Spleen (tissue), 11 donors: ENCODE data around the gene GALNTL6. TPM values are rescaled to one million over a fixed set of nuclear protein-coding genes. Genes with fewer than 3 reads are reported as not detected.

Experiments used
- DNase-seq: peaks from one replicate; pipeline ENCODE4 v3.0.0-alpha.2; 2020
- H3K27ac ChIP-seq, 8 donors: fragments of 200-600 bp; sonication (generic) in 7 of 8; 1 replicate in 4 of 8; 2 replicates in 4 of 8; pipeline versions ENCODE4 v1.5.0 to v1.8.0; 2016 to 2021; ENCODE audit warnings: inconsistent platforms in 4 of 8, mild to moderate bottlenecking in 4 of 8, moderate library complexity in 1 of 8
- H3K27me3 ChIP-seq, 7 donors: fragments of 200-600 bp; sonication (generic) in 6 of 7; replicated peaks in 1 of 7; 1 replicate in 4 of 7; 2 replicates in 3 of 7; pipeline versions ENCODE4 v1.5.0 to v1.8.0; 2016 to 2021; ENCODE audit warnings: inconsistent platforms in 3 of 7, mild to moderate bottlenecking in 1 of 7
- H3K36me3 ChIP-seq, 6 donors: fragments of 200-600 bp; sonication (generic) in 5 of 6; 1 replicate in 4 of 6; 2 replicates in 2 of 6; pipeline versions ENCODE4 v1.5.0 to v1.8.0; 2016 to 2021; ENCODE audit warnings: inconsistent platforms in 2 of 6
- H3K4me1 ChIP-seq, 6 donors: fragments of 200-600 bp; sonication (generic) in 5 of 6; 1 replicate in 3 of 6; 2 replicates in 3 of 6; pipeline versions ENCODE4 v1.5.0 to v1.8.0; 2016 to 2021; ENCODE audit warnings: inconsistent platforms in 3 of 6
- H3K4me3 ChIP-seq, 8 donors: fragments of 200-600 bp; sonication (generic) in 7 of 8; 1 replicate in 4 of 8; 2 replicates in 4 of 8; pipeline versions ENCODE4 v1.5.0 to v1.8.0; 2016 to 2021; ENCODE audit warnings: inconsistent platforms in 4 of 8, mild to moderate bottlenecking in 4 of 8, moderate library complexity in 2 of 8
- H3K9me3 ChIP-seq, 8 donors: fragments of 200-600 bp; sonication (generic) in 7 of 8; 1 replicate in 4 of 8; 2 replicates in 4 of 8; pipeline versions ENCODE4 v1.5.0 to v1.8.0; 2016 to 2021; ENCODE audit warnings: inconsistent platforms in 4 of 8
- CTCF ChIP-seq, 11 experiments: fragments of 200-600 bp in 7 of 11; fragments of 450-650 bp in 4 of 11; sonication (generic) in 4 of 11; IDR thresholded peaks in 8 of 11; conservative IDR thresholded peaks in 3 of 11; 1 replicate in 7 of 11; 2 replicates in 4 of 11; pipeline versions ENCODE4 v1.4.0 to v1.8.0; 2016 to 2021; ENCODE audit warnings: antibody characterized with exemption in 11 of 11, inconsistent platforms in 4 of 11, mild to moderate bottlenecking in 1 of 11
- POLR2A ChIP-seq, 3 donors: fragments of 450-650 bp; IDR thresholded peaks; one replicate each; pipeline ENCODE4 v1.5.1; 2017; ENCODE audit warnings: antibody characterized with exemption in 3 of 3, mild to moderate bottlenecking in 1 of 3
- POLR2AphosphoS5 ChIP-seq, 3 donors: sonication (generic); formaldehyde crosslinking; IDR thresholded peaks; one replicate each; pipeline ENCODE4 v1.5.1; 2017; ENCODE audit warnings: antibody characterized with exemption in 3 of 3
- WGBS, 5 donors: extraction: QIAGEN DNeasy Blood & Tissue Kit in 3 of 5; methylation state at CpG; one replicate each; pipeline versions ENCODE4 v1.1.5 to v1.1.7; 2013 to 2018; 5-methylcytosine and 5-hydroxymethylcytosine counted together
- intact Hi-C: fragments of 100-400 bp; cut with DNase I; formaldehyde crosslinking; loops from one replicate; pipeline ENCODE4 v1.15.0; 2023; ENCODE audit warnings: low total_unique reads
- polyA plus RNA-seq, 3 donors: library from polyadenylated mRNA; stranded (reverse); fragments of 200-250 nt; gene quantifications; one replicate each; pipeline ENCODE4 v1.2.1, GENCODE V29; 2013
- total RNA-seq, 7 donors: library from RNA; depleted of rRNA in 3 of 7; stranded (reverse); fragments of >200 nt in 3 of 7; fragmentation: NEBNext Ultra II Directional in 4 of 7; extraction: Animal tissue kit (Norgen Biotek cat#: 25700) in 4 of 7; gene quantifications; one replicate each; pipeline versions ENCODE4 v1.1.0 to v1.2.1, GENCODE V29; 2016 to 2021
- donor health status: healthy with polysubstance abuse.
- donor health status: DM: no; HTN: no; CAD: no; lungs with moderate emphysema.
- donor health status: DM: no; HTN: no; CAD: no.
- donor health status: Bipolar disorder and iron deficiency.
- donor health status: healthy.
- donor health status: DM: no; HTN: no; CAD: no.
- donor health status: DM: yes; HTN: yes; CAD: no.

GALNTL6 gene
- total and polyA plus RNA-seq, 10 donors: 3.2 to 12.5 (median 7.1) TPM

GRCh38 chr4:172979332-172979731 is 1166.1 kb downstream of the GALNTL6 start:
- DNase-seq: no peak
- H3K27me3 ChIP-seq: peaks cover 0 to 27% (median 0%) of the 10 kb centered on the region in 7 donors
- no peak overlapping the region for H3K27ac ChIP-seq
- TF ChIP-seq CTCF (IDR thresholded peaks at IDR 0.05 in 8 of 11, conservative IDR thresholded peaks at IDR 0.05 in 3 of 11): no peak
- no peak for TF ChIP-seq POLR2AphosphoS5 (IDR thresholded peaks at IDR 0.05)
- no peak for TF ChIP-seq POLR2A (IDR thresholded peaks at IDR 0.05)
- no peaks in the 10 kb centered on the region for H3K9me3 ChIP-seq
- H3K36me3 ChIP-seq: no peaks in the 10 kb centered on the region
- H3K4me3 ChIP-seq: no peak overlapping the region
- WGBS, 5 donors: 84 to 95% (median 92%) methylated on average over 1 of the region's 1 CpG
- intact Hi-C loops: no loop called here
- no peaks in the 10 kb centered on the region for H3K4me1 ChIP-seq

- H3K27me3 ChIP-seq: peaks cover 0 to 18% (median 0%) of the 10 kb centered on the region in 7 donors
- no peak overlapping the region for H3K4me3 ChIP-seq
- 78 to 95% (median 88%) methylated on average over 3 of the region's 3 CpGs for WGBS, 5 donors
- intact Hi-C loops: no loop called here
- H3K36me3 ChIP-seq: no peaks in the 10 kb centered on the region
- no peak overlapping the region for H3K27ac ChIP-seq
- H3K9me3 ChIP-seq: no peaks in the 10 kb centered on the region
- no peaks in the 10 kb centered on the region for H3K4me1 ChIP-seq
- TF ChIP-seq POLR2A (IDR thresholded peaks at IDR 0.05) (no peak), POLR2AphosphoS5 (IDR thresholded peaks at IDR 0.05) (no peak), CTCF (IDR thresholded peaks at IDR 0.05 in 8 of 11, conservative IDR thresholded peaks at IDR 0.05 in 3 of 11) (no peak)
- DNase-seq: no peak
Measured at GRCh38 chr4:172980219-172980618, 1167.0 kb downstream of the GALNTL6 start.

GRCh38 chr4:172982151-172982590 is 1169.0 kb downstream of the GALNTL6 start:
- no peaks in the 10 kb centered on the region for H3K36me3 ChIP-seq
- H3K4me3 ChIP-seq: no peak overlapping the region
- no peak overlapping the region for H3K27ac ChIP-seq
- TF ChIP-seq CTCF (IDR thresholded peaks at IDR 0.05 in 8 of 11, conservative IDR thresholded peaks at IDR 0.05 in 3 of 11): no peak
- TF ChIP-seq POLR2A (IDR thresholded peaks at IDR 0.05): no peak
- H3K9me3 ChIP-seq: peaks cover 0 to 3% (median 0%) of the 10 kb centered on the region in 8 donors
- intact Hi-C loops: no loop called here
- DNase-seq: no peak
- peaks cover 0 to 11% (median 0%) of the 10 kb centered on the region in 7 donors for H3K27me3 ChIP-seq
- H3K4me1 ChIP-seq: no peaks in the 10 kb centered on the region
- WGBS, 5 donors: 50 to 70% (median 53%) methylated on average over 2 of the region's 2 CpGs

GRCh38 chr4:172983014-172983413 is 1169.8 kb downstream of the GALNTL6 start:
- H3K4me1 ChIP-seq: no peaks in the 10 kb centered on the region
- TF ChIP-seq CTCF (IDR thresholded peaks at IDR 0.05 in 8 of 11, conservative IDR thresholded peaks at IDR 0.05 in 3 of 11) (no peak), POLR2AphosphoS5 (IDR thresholded peaks at IDR 0.05) (no peak), POLR2A (IDR thresholded peaks at IDR 0.05) (no peak)
- no peak for DNase-seq
- intact Hi-C loops: no loop called here
- H3K4me3 ChIP-seq: no peak overlapping the region
- 81 to 95% (median 92%) methylated on average over 3 of the region's 3 CpGs for WGBS, 5 donors
- H3K36me3 ChIP-seq: no peaks in the 10 kb centered on the region
- H3K27ac ChIP-seq: no peak overlapping the region
- peaks cover 0 to 11% (median 4%) of the 10 kb centered on the region in 8 donors for H3K9me3 ChIP-seq
- peaks cover 0 to 4% (median 0%) of the 10 kb centered on the region in 7 donors for H3K27me3 ChIP-seq
